SU-DHL-6 (cell line): Measurements from ENCODE around the gene SCN5A.

ENCODE experiments used
- H2AFZ ChIP-seq: fragments of 200-600 bp; sonication (generic); 2 replicates; pipeline ENCODE4 v1.6.1; 2014; ENCODE audit warnings: low read depth, mild to moderate bottlenecking, moderate library complexity, mixed read lengths, antibody characterized with exemption, low read length; ENCODE audit not compliant: severe bottlenecking
- H3F3A ChIP-seq: fragments of 200-600 bp; shearing (Covaris generic); 2 replicates; pipeline ENCODE4 v1.6.0; 2016; ENCODE audit warnings: antibody characterized with exemption, mild to moderate bottlenecking; ENCODE audit not compliant: insufficient read depth
- H3K27ac ChIP-seq: fragments of 200-600 bp; sonication (generic); 2 replicates; pipeline ENCODE4 v1.5.1; 2016; ENCODE audit warnings: low read depth, mild to moderate bottlenecking, low read length, moderate library complexity, mixed read lengths
- H3K27me3 ChIP-seq: fragments of 200-600 bp; sonication (generic), shearing (Covaris generic); 2 replicates; pipeline ENCODE4 v1.6.0; 2014; ENCODE audit warnings: mild to moderate bottlenecking, low read length
- H3K36me3 ChIP-seq: fragments of 200-600 bp; sonication (generic); 2 replicates; pipeline ENCODE4 v1.6.1; 2014; ENCODE audit warnings: mild to moderate bottlenecking, low read length, mixed read lengths
- H3K4me2 ChIP-seq: fragments of 300-600, 200-600 bp; shearing (Covaris generic), sonication (generic); 2 replicates; pipeline ENCODE4 v1.6.0; 2014; ENCODE audit warnings: low read length, low read depth, mild to moderate bottlenecking; ENCODE audit not compliant: poor library complexity, severe bottlenecking
- H3K4me3 ChIP-seq: fragments of 200-600 bp; sonication (generic); 2 replicates; pipeline ENCODE4 v1.5.1; 2014; ENCODE audit warnings: antibody characterized with exemption, low read length, mild to moderate bottlenecking, mixed read lengths; ENCODE audit not compliant: insufficient read depth, poor library complexity, severe bottlenecking
- H3K79me2 ChIP-seq: fragments of 200-600 bp; sonication (generic); 2 replicates; pipeline ENCODE4 v1.6.1; 2014; ENCODE audit warnings: mild to moderate bottlenecking, low read length, moderate library complexity; ENCODE audit not compliant: insufficient read depth
- H3K9ac ChIP-seq: fragments of 200-600 bp; sonication (generic); 2 replicates; pipeline ENCODE4 v1.7.0; 2014; ENCODE audit warnings: mild to moderate bottlenecking, low read length
- H3K9me2 ChIP-seq: fragments of 200-600 bp; sonication (generic); replicated peaks from 2 replicates; pipeline ENCODE4 v1.6.1; 2014; ENCODE audit warnings: low read length; ENCODE audit not compliant: insufficient read depth
- H3K9me3 ChIP-seq: fragments of 200-600 bp; sonication (generic); 2 replicates; pipeline ENCODE4 v1.6.1; 2014; ENCODE audit warnings: low read length, mixed read lengths; ENCODE audit not compliant: insufficient read depth
- H4K20me1 ChIP-seq: fragments of 200-600 bp; sonication (generic); 2 replicates; pipeline ENCODE4 v1.6.1; 2014; ENCODE audit warnings: low read depth, mild to moderate bottlenecking, antibody characterized with exemption, low read length, moderate library complexity, mixed read lengths
- EZH2phosphoT487 ChIP-seq: fragments of 200-600 bp; sonication (generic), shearing (Covaris generic); conservative IDR thresholded peaks from 2 replicates; pipeline ENCODE4 v1.6.1; 2018; ENCODE audit warnings: mild to moderate bottlenecking, antibody characterized with exemption, low read length, moderate library complexity, mixed read lengths
- TF ChIP-seq, protein P1 (sequence below): fragments of 200-600 bp; sonication (generic); IDR thresholded peaks from one replicate; pipeline ENCODE4 v1.5.1; 2017; ENCODE audit warnings: antibody characterized with exemption, mild to moderate bottlenecking, low read length, moderate library complexity; ENCODE audit not compliant: insufficient read depth, poor library complexity, severe bottlenecking

Gene SCN5A

DNA sequence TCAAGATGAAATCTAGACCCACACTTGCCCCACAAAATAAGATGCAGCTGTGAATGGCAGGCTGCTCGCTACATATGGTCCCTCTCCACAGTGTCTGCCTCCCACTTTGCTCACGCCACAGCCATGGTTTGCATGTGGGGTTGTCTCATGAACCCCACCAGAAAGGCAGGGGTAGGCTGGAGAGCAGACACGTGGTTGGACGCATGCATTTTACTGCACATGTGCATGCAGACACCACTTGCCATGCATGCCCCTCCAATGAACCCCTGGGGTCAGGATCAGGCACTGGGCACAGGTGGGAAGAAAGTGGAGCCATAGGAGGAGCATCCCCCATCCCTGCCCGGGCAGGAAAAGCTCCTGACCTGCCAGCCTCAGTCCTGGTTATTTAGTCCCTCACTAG, 20.7 kb downstream of the SCN5A start:
- Histone ChIP-seq H3K79me2 (no peaks in the 10 kb centered on the region), H3K9me2 (no peaks in the 10 kb centered on the region), H3K9me3 (no peaks in the 10 kb centered on the region), H3K9ac (no peak overlapping the region), H3K4me3 (no peak overlapping the region), H3F3A (no peaks in the 10 kb centered on the region), H4K20me1 (no peaks in the 10 kb centered on the region), H3K27ac (no peak overlapping the region), H2AFZ (no peak overlapping the region), H3K36me3 (no peaks in the 10 kb centered on the region), H3K27me3 (no peaks in the 10 kb centered on the region), H3K4me2 (no peak overlapping the region)
- TF ChIP-seq, protein P1, sequence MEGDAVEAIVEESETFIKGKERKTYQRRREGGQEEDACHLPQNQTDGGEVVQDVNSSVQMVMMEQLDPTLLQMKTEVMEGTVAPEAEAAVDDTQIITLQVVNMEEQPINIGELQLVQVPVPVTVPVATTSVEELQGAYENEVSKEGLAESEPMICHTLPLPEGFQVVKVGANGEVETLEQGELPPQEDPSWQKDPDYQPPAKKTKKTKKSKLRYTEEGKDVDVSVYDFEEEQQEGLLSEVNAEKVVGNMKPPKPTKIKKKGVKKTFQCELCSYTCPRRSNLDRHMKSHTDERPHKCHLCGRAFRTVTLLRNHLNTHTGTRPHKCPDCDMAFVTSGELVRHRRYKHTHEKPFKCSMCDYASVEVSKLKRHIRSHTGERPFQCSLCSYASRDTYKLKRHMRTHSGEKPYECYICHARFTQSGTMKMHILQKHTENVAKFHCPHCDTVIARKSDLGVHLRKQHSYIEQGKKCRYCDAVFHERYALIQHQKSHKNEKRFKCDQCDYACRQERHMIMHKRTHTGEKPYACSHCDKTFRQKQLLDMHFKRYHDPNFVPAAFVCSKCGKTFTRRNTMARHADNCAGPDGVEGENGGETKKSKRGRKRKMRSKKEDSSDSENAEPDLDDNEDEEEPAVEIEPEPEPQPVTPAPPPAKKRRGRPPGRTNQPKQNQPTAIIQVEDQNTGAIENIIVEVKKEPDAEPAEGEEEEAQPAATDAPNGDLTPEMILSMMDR: no peak
- TF ChIP-seq EZH2phosphoT487: no peak

DNA sequence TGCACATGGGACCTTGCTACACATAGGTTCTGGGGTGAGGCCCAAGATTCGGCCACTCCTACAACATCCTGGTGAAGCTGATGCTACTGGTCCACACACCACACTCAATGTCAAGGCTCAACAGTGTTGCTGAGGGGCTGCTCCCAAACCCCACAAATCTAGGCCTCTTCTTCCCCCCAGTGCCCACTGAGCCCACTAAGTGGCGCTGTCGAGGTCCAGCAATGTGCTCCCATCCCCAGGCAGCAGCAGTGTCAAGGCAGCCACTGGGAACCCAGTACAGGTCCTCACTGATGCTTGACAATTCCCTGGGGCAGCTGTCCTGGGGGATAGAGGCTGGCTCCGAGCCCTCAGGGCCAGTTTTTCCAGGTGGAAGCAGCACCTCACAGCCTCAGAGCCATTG, 21.5 kb downstream of the SCN5A start:
- H4K20me1 ChIP-seq: no peaks in the 10 kb centered on the region
- H3K9ac ChIP-seq: no peak overlapping the region
- H2AFZ ChIP-seq: no peak overlapping the region
- TF ChIP-seq, protein P1: peak; percentile 29
- no peak for TF ChIP-seq EZH2phosphoT487
- H3K4me2 ChIP-seq: no peak overlapping the region
- no peak overlapping the region for H3K27ac ChIP-seq
- H3K9me3 ChIP-seq: no peaks in the 10 kb centered on the region
- no peaks in the 10 kb centered on the region for H3F3A ChIP-seq
- no peaks in the 10 kb centered on the region for H3K9me2 ChIP-seq
- H3K79me2 ChIP-seq: no peaks in the 10 kb centered on the region
- no peaks in the 10 kb centered on the region for H3K36me3 ChIP-seq
- no peaks in the 10 kb centered on the region for H3K27me3 ChIP-seq
- H3K4me3 ChIP-seq: no peak overlapping the region

DNA sequence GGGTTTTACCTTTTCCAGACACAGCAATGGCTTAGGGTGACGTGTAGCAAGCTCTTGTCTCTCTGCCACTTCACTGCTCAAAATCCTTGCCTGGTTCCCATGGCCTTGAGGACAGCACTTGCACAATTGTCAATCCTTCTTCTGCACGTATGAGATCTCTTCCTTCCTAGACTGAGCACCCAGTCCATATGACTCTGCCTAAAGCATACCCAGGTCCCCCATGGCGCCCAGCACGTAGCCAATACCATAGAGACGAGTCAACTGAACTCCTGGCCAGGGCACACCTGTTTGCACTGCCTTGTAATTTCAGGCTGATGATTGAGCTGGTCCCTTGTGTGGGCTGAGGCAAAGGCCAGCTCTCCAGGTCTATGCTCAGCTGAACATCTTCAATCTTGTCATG, 23.3 kb downstream of the SCN5A start:
- Histone ChIP-seq H4K20me1 (no peaks in the 10 kb centered on the region), H3K9me2 (no peaks in the 10 kb centered on the region), H2AFZ (no peak overlapping the region), H3K4me3 (no peak overlapping the region), H3F3A (no peaks in the 10 kb centered on the region), H3K4me2 (no peak overlapping the region), H3K79me2 (no peaks in the 10 kb centered on the region), H3K9me3 (no peaks in the 10 kb centered on the region), H3K36me3 (no peaks in the 10 kb centered on the region), H3K27me3 (no peaks in the 10 kb centered on the region), H3K9ac (no peak overlapping the region), H3K27ac (no peak overlapping the region)
- no peak for TF ChIP-seq EZH2phosphoT487
- TF ChIP-seq, protein P1: no peak

DNA sequence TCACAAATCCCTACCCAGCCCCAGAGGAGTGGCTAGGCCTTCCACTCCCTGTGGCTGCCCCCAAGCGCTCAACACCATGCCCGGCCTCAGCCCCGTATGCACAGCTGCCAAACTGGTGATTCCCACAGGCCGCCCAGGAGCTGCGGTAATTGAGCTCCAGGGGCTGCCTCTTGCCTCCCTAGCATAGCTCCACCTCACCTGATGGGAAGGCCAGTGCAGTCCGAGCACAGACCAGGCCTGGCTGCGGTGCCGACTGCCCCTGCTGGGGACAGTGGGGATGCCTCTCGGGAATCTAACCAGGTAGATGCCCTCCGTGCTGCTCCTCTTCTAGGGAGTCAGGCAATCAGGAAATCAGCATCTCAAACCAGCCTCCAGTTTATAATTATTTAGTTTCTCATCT, 25.9 kb downstream of the SCN5A start:
- Histone ChIP-seq H3K36me3 (no peaks in the 10 kb centered on the region), H3K4me2 (no peak overlapping the region), H3K79me2 (no peaks in the 10 kb centered on the region), H3K9me3 (no peaks in the 10 kb centered on the region), H3K9me2 (no peaks in the 10 kb centered on the region), H3K9ac (no peak overlapping the region), H3K27ac (no peak overlapping the region), H3K4me3 (no peak overlapping the region), H3F3A (no peaks in the 10 kb centered on the region), H3K27me3 (no peaks in the 10 kb centered on the region), H2AFZ (no peak overlapping the region), H4K20me1 (no peaks in the 10 kb centered on the region)
- no peak for TF ChIP-seq EZH2phosphoT487
- TF ChIP-seq, protein P1: no peak
